Measurements from ENCODE around the gene LENG1.
"Not testable (repeated sequence)": the region's sequence is repeated elsewhere in the genome, so short reads cannot be mapped to it uniquely, and the experiment has no call there.

LENG1 gene

GRCh38 chr19:54159352-54160181 is at the start of gene LENG1:
Gene LENG1 (minus strand): TSS chr19:54159721. CDS start chr19:54159695, 26 bp downstream.
- peak; percentile 95 for DNase-seq

GRCh38 chr19:54208784-54209057 is 49.2 kb upstream of the LENG1 start:
- peak; percentile 86 for DNase-seq

- DNase-seq = peak; percentile 84
These were observed 48.7 kb upstream of the LENG1 start for GRCh38 chr19:54207983-54208783.

DNA sequence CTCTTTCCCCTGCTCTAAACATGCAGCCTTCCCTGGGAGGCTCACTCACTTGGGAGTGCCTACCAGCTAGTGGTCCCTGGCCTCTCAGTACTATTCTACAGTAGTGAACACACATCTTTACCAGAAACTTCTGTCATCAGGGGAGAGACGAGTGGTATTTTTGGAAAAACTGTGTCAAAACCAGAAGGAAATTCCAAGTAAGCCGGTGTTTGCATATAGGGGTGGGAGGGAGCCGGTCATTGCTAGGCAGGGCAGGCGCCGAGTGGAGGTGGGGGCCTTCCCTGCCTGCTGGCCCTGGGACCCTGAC is 48.1 kb upstream of the LENG1 start:
- no peak for DNase-seq

- DNase-seq = peak; percentile 72
These were observed 47.7 kb upstream of the LENG1 start for GRCh38 chr19:54207193-54207592.

GRCh38 chr19:54206831-54207177 is 47.3 kb upstream of the LENG1 start:
- peak; percentile 71 for DNase-seq

DNA sequence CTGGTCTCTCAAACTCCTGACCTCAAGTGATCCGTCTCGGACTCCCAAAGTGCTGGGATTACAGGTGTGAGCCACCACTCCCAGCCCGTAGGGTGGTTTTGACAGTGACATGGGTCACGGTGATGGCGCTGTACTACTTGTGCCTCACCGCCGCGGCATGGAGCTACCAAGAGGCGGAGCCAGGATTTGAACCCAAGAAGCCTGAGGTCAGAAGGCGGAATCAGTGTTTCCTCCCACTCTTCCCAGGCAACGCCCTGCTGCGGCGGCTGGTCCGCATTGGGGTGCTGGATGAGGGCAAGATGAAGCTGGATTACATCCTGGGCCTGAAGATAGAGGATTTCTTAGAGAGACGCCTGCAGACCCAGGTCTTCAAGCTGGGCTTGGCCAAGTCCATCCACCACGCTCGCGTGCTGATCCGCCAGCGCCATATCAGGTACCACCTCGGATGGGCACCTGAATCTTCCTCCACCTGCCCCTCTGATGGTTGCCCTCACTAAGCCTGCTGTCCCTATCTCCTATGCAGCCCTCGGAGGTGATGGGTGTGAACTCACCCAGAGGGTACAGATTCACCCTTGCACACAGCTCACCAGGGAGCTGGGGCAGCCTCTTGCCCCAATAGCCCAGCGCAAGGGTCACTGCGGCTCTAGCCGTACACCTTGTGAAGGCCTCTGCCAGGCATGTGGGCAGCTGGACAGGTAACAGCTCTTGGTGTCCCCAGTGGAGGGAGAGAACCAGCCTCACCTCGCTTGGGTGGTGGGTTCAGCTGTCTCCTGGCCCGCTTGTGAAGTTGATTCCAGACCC is 46.7 kb upstream of the LENG1 start:
- no peak for DNase-seq

DNA sequence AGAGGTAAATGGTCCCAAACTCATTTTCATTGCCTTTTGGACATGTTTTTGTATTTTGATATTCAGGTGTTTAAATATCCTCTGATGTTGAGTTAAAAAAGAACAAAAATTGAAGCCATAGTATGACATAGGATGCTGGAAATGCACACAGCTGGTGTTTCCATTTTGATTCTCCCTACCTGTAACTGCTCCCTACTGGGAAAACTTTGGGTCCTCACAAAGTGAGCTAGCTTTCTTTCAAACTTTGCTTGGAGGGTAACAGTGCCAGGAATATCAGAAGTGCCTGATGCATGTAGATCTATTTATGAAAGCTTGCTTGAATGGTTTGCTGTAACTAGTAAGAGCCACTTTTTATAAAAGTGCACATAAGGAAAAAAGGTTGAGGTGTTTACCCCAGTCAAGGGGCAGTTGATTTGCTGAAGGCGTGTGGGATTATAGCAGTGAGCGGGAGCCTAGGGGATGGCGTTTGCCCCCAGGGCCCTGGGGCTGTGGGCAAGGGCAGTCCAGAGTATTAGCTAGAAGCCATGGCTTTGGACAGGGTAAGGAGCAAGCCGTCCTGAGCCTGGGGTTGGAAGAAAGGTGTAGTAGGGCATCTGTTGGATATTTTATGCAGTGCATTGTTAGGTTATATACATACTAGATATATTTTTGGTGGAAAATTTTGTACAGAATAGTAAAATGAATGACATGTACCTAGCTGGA is 45.4 kb upstream of the LENG1 start:
- DNase-seq = no peak

- DNase-seq = no peak
These were observed 43.7 kb upstream of the LENG1 start for GRCh38 chr19:54203151-54203611.

DNA sequence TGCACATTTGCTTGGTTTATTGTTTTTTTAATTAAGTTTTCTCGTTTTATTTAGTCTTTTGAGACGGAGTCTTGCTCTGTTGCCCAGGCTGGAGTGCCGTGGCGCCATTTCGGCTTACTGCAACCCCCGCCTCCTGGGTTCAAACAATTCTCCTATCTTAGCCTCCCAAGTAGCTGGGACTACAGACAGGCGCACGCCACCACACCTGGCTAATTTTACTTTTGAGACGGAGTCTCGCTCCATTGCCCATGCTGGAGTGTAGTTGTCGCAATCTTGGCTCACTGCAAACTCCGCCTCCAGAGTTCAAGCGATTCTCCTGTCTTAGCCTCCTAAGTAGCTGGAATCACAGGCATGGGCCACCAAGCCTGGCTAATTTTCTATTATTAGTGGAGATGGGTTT is 42.5 kb upstream of the LENG1 start:
- DNase-seq = no peak

DNA sequence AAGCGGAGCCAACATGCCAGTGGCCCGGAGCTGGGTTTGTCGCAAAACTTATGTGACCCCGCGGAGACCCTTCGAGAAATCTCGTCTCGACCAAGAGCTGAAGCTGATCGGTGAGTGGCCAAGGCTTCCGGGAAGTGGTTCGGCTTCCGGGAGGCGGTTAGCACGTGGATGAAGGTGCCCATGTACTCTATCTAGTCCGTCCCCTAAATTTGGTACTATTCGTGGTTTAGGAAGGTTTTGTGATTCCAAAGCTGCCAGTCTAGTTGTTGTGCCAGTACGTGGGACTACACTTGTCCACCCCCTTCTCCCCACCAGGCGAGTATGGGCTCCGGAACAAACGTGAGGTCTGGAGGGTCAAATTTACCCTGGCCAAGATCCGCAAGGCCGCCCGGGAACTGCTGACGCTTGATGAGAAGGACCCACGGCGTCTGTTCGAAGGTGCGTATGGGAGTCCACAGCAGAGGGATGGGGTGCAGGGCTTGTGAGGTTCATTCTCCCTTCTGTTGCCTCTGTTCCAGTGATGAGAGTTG is 41.7 kb upstream of the LENG1 start:
- DNase-seq = peak; percentile 71

GRCh38 chr19:54199401-54199800 is 39.9 kb upstream of the LENG1 start:
- no peak for DNase-seq

GRCh38 chr19:54197121-54197520 is 37.6 kb upstream of the LENG1 start:
- DNase-seq = no peak

- no peak for DNase-seq
These were observed 37.0 kb upstream of the LENG1 start for GRCh38 chr19:54196536-54196935.

- not testable (repeated sequence) for DNase-seq
These were observed 34.9 kb upstream of the LENG1 start for GRCh38 chr19:54194463-54194862.

- no peak for DNase-seq
These were observed 33.5 kb upstream of the LENG1 start for GRCh38 chr19:54193011-54193410.

GRCh38 chr19:54191811-54192453 is 32.4 kb upstream of the LENG1 start:
- no peak for DNase-seq

- DNase-seq = peak; percentile 94
These were observed 31.7 kb upstream of the LENG1 start, which contains the start of gene TSEN34 for GRCh38 chr19:54191011-54191810. Gene TSEN34 (plus strand): TSS chr19:54191308. CDS start chr19:54191365, 57 bp downstream.

DNA sequence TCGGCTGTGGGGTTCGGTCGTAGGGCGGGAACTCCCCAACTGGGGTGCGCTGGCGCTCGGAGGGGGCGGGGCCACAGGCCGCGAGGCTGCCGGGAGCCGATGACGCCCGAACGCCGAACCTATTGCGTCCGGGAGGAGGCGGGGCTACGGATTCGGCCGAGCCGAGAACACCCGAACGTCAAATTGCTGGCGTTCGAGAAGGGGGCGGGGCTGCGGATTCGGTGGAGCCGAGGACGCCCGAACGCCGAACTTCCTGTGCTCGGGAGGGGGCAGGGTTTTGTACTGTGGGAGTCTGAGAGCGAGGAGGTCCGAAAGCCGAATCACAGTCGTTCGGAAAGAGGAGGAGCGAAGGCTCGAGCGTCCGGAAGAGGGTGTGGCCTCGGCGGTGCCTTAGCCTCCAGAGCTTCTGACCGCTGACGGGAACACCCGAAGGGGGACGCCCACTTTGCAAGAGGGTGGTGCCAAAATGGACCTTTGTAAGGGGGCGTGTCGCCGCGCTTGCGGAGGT is 31.0 kb upstream of the LENG1 start:
- peak; percentile 99 for DNase-seq

DNA sequence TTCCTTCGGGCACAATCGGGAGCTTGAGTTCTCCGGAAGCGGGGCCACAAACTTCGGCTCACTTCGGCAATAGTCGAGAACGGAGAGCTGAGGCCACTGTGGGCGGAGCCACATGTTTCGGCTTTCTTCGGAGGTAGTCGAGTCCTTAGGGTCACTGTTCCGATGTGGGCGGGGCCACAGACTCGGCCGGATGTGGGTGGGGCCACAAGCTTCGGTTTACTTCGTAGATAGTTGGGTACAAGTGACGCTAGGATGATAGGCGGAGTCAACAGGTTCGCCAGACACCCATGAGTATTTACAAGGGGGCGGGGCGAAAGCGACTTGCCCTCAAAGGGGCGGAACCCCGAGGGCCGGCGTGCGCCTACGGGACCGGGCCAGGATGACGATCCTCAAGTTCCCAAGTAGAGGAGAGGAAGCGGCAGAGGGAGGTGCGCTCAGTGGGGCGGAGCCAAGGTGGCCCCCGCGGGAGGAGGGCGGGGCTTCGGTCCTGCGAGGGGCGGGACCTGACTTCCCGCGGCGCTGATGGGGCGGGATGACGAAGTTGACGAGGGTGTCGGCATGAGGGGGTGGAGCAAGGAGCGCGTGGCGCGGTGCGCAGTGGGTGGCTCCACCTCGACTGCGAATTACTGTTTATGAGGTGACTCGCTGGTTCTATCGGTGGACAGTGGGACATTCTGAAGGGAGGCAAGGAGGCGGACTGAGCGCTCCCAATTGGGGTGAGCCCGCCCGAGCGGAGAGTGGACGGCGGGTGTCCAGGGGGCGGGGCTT is 30.4 kb upstream of the LENG1 start:
- peak; percentile 98 for DNase-seq
